ENCODE results near the gene PADI4. TPM values are rescaled to one million over a fixed set of nuclear protein-coding genes. Genes with fewer than 3 reads are reported as not detected.

Gene PADI4
- total RNA-seq, 3 donors from 2014 or later = 0.22 TPM; not detected in 2

GRCh38 chr1:17282836-17283235, 25.2 kb upstream of the PADI4 start:
- H3K4me1 ChIP-seq (ENCODE audit: low read depth) = no peaks in the 10 kb centered on the region
- no peak overlapping the region for H3K4me3 ChIP-seq
- no peak for TF ChIP-seq CTCF (IDR thresholded peaks at IDR 0.05)
- H3K36me3 ChIP-seq (ENCODE audit: low read depth) = no peaks in the 10 kb centered on the region
- no peaks in the 10 kb centered on the region for H3K9me3 ChIP-seq
- ATAC-seq (no peak), DNase-seq (no peak)
- intact Hi-C loops (cut with DNase I, micrococcal nuclease) = no loop called here

- Histone ChIP-seq H3K36me3 (ENCODE audit: low read depth) (no peaks in the 10 kb centered on the region), H3K4me1 (ENCODE audit: low read depth) (no peaks in the 10 kb centered on the region), H3K9me3 (no peaks in the 10 kb centered on the region), H3K4me3 (no peak overlapping the region)
- intact Hi-C loops (cut with DNase I, micrococcal nuclease) = no loop called here
- TF ChIP-seq CTCF (IDR thresholded peaks at IDR 0.05) = no peak
- DNase-seq (no peak), ATAC-seq (no peak)
Measured at GRCh38 chr1:17286646-17287045, 21.4 kb upstream of the PADI4 start.

- no peak for TF ChIP-seq CTCF (IDR thresholded peaks at IDR 0.05)
- no peaks in the 10 kb centered on the region for H3K4me1 ChIP-seq (ENCODE audit: low read depth)
- intact Hi-C loops (cut with DNase I, micrococcal nuclease) = no loop called here
- no peak overlapping the region for H3K4me3 ChIP-seq
- no peaks in the 10 kb centered on the region for H3K36me3 ChIP-seq (ENCODE audit: low read depth)
- H3K9me3 ChIP-seq = no peaks in the 10 kb centered on the region
- DNase-seq (no peak), ATAC-seq (no peak)
Measured at GRCh38 chr1:17287130-17287776, 20.7 kb upstream of the PADI4 start.

- no peaks in the 10 kb centered on the region for H3K9me3 ChIP-seq
- DNase-seq (no peak), ATAC-seq (no peak)
- no peaks in the 10 kb centered on the region for H3K36me3 ChIP-seq (ENCODE audit: low read depth)
- intact Hi-C loops (cut with DNase I, micrococcal nuclease) = no loop called here
- TF ChIP-seq CTCF (IDR thresholded peaks at IDR 0.05) = no peak
- no peaks in the 10 kb centered on the region for H3K4me1 ChIP-seq (ENCODE audit: low read depth)
- no peak overlapping the region for H3K4me3 ChIP-seq
Measured at GRCh38 chr1:17289721-17290120, 18.3 kb upstream of the PADI4 start.

GRCh38 chr1:17290553-17290952, 17.4 kb upstream of the PADI4 start:
- intact Hi-C loops (cut with DNase I, micrococcal nuclease) = no loop called here
- no peak for ATAC-seq
- no peak for TF ChIP-seq CTCF (IDR thresholded peaks at IDR 0.05)
- no peaks in the 10 kb centered on the region for H3K36me3 ChIP-seq (ENCODE audit: low read depth)
- H3K4me1 ChIP-seq (ENCODE audit: low read depth) = no peaks in the 10 kb centered on the region
- no peaks in the 10 kb centered on the region for H3K9me3 ChIP-seq
- DNase-seq = no peak
- H3K4me3 ChIP-seq = no peak overlapping the region
